Hepatic stellate cell (primary cell): ENCODE measurements around the gene PINLYP.
"Not testable (repeated sequence)": the region's sequence is repeated elsewhere in the genome, so short reads cannot be mapped to it uniquely, and the experiment has no call there.

Source experiments
- DNase-seq: peaks from one replicate; pipeline ENCODE4 v3.0.0; 2011; ENCODE audit warnings: low spot score

Gene PINLYP

DNA sequence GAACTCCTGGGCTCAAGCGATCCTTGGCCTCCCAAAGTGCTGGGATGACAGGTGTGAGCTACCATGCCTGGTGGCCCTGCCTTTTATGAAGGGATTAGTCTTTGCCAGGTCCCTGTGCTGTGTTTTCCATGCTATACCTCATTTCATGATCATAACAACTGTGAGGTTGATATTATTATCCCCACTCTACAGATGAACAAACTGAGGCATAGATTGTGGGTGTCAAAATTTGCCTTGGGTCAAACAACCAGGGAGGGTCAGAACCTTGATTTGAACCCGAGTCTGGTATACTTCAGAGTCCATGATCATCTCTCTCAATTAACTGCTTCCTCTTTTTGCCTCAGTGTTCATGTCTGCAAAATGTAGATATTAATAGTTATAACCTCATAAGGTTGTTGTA, 6.9 kb downstream of the PINLYP start:
- no peak for DNase-seq

DNA sequence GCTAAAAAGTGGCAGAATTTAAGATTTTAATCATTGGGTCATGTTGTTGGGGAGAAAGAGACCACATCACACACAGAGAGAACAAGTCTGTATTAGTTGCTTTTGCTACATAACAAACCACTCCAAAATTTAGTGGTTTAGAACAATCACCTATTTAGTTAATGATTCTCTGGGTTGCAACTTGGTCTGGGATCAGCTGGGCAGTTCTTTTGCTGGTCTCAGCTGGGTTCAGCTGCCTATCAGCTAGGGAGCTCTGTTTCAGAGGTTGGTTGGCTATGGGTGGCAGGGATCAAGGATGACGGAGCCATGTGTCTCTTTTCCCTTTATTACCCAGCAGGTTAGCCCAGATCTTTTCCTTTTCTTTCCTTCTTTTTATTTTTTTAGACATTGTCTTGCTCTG, 8.9 kb downstream of the PINLYP start:
- no peak for DNase-seq

DNA sequence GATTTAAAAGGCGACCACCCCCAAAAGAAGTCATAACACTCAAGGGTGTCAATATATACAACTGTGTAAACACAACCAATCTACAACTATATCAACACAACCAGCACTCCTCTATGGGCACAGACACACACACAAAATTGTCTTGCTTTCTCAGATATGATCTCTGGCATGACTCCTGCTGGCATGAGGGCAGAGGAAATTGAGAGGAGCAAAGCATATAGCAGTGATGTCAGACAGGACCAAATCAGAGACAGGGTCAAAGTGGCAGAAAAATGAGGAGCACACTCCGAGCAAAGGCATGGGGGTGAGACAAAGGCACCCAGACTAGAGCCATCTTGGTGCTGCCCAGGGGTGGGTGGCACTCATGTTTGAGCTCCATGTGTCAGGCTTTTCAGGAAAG, 10.7 kb downstream of the PINLYP start:
- no peak for DNase-seq

DNA sequence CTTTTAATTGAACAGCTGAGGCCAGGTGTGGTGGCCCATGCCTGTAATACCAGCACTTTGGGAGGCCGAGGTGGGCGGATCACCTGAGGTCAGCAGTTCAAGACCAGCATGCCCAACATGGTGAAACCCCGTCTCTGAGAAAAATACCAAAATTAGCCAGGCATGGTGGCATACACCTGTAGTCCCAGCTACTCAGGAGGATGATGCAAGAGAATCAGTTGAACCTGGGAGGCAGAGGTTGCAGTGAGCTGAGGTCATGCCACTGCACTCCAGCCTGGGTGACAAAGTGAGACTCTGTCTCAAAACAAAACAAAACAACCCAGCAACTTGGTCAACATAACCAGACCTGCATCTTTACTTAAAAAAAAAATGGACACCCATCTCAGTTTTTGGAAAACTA, 11.4 kb downstream of the PINLYP start:
- DNase-seq, result not testable (repeated sequence)

DNA sequence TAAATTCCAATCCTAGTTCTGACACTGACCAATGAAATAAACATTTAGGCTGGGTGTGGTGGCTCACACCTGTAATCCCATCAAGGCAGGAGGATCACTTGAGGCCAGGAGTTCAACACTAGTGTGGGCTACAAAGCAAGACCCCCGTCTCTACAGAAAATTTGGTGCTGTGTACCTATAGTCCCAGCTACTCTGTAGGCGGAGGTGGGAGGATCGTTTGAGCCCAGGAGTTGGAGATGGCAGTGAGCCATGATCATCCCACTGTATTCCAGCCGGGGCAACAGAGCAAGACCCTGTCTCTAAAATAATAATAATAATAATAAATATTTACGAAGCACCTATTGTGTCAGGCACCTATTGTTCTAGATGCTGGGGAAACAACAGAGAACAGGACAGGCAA, 13.7 kb downstream of the PINLYP start:
- DNase-seq, result no peak

DNA sequence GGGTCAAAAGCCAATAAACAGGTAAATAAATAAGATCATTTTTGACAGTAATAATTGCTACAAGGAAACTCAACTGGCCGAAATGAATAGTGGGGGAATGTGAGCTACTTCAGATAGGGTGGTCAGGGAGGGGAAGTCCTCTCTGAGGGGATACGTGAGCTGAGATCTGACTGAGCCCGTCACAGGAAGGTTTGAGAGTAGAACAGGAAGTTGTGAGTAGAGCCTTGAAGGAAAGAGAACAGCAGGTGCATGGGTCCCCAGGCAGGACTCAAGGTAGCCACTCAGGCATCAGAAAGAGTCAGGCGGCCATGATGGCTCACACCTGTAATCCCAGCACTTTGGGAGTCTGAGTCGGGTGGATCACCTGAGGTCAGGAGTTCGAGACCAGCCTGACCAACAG, 14.1 kb downstream of the PINLYP start:
- no peak for DNase-seq

DNA sequence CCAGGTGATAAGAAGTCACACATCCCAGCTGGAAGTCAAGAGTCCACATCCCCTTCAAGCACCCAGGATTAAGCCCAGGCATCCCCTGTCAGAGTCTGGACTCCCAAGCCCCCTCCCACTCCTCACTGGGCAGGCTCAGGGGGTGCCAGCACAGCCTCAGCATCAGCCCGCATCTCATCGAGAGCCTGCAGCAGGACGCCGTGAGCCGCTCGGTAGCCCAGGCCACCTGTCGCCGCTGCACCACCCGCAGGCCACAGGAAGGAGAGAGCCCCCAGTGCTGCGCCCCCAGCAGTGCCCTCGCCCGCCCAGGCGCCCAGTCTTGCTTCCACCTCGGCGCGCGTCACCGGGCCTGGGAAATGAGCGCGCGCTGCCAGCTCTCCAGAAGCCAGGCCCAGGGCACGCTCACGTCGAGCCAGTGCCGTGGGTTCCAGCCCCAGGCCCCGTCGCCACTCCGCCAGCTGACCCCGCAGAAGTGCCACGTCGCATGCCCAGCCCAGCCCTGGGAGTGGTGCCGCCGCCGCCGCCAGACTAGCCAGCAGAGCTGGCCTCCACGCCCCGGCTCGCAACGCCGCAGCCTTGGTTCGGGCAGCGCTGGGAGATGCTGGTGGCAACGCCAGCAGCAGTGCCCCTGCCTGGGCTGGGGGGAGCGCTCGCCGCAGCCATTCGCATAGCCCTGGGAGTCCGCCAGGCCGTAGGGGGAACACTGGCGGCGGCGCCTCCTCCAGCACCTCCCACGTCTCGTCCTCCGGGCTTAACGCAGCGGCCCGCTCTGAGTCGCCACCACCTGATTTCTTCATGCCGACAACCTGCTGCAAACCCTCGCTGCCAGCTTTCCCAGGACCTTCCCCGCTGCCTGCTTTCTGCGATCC, 16.5 kb downstream of the PINLYP start:
- DNase-seq, result no peak

DNA sequence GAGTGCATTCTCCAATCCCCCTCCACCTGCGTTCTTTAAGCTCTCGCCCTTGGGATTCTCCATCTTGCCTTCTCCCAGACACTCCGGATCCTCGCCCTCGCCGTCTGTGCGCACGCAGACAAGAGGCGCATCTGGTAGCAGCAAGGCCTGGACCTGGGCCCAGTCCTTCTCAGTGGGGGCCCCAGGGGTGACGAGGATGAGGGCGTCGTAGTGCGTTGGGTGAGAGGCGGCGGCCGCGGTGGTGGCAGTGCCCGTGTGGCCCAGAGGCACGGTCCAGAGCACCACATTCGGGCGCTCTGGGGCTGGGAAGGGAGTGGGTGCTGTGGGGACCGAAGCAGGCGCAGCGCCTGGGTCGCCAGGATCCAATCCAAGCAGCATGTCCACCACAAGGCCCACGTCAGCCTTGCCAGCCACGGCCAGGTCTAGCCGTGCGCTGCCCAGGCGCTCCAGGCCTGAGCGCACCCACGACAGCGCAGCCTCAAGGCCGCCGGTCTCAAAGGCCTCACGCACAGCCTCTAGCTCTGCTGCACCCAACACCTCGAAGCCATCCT, 17.3 kb downstream of the PINLYP start:
- no peak for DNase-seq

DNA sequence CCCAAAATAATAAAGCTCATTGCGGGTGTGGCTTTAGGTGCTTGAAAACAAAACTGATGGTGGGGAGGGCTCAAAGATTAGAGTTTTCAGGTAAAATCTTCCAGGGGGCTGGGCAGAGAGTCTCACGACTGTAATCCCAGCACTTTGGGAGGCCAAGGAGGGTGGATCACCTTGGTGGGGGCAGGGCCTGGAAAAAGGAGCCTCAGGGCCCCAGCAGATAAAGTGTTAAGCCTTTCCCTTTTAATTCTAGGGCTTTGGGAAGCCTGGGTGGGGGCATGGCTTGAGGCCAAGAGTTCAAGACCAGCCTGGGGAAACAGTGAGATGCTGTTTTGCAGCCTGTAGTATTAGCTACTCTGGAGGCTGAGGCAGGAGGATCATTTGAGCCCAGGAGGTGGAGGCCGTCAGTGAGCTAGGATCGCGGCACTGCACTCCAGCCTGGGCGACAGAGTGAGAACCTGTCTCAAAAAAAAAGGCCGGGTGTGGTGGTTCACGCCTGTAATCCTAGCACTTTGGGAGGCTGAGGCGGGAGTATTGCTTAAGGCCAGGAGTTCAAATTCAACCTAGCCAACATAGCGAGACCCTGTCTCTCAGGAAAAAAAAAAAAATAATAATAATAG, 18.6 kb downstream of the PINLYP start:
- no peak for DNase-seq

DNA sequence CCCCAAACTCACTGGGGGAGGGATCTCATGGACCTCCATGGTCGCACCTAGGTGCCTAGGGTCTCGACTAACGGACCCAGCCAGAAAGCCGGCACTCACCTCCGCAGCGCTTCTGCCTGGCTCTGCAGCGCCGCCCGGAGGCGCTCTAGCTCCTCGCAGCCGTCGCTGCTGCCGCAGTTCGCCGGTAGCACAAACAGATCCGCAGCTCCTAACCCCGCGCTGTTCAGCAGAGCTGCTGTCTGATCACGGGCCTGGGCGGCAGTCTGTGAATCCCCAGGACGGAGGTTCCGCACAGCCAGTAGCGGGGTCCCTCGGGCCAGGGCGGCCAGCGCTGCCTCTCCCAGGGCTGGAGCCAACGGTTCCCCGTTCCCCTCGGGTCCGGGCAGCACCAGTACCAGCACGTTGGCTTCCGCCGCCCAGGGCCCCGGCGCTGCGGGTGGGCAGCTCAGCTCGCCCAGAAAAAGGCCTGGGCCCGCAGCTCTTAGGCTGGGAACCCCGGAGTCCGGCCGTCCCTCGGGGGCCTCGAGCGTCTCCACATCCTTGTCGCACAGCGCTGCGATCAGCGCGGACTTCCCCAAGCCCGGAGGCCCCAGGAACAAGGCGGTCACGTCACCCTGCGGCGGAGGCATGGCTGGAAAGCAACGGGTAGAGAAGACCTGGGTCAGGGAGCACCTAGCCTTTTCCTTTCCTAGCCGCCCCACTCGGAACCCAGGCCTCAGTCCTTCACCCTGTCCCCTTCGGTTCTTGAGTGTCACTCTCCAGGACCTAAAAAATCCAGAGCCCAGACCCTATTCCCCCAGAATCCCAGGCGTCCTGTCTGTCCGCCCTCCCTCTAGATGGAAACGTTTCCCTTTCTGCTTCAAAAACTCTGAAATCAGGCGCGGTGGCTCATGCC, 19.4 kb downstream of the PINLYP start:
- peak; percentile 49 for DNase-seq

DNA sequence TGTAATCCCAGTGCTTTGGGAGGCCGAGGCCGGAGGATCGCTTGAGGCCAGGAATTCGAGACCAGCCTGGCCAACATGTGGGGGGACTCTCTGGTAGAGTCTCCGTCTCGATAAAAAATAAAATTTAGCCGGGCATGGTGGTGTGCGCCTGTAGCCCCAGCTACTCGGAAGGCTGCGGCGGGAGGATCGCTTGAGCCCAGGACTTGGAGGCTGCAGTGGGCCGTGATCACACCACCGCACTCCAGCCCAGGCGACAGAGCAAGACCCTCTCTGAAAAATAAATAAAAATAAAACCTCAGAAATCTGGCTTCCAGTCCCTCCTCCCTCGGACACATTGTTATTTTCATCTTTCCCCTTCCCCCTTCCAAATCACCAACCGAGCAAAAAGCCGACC, 20.0 kb downstream of the PINLYP start:
- DNase-seq, result no peak

DNA sequence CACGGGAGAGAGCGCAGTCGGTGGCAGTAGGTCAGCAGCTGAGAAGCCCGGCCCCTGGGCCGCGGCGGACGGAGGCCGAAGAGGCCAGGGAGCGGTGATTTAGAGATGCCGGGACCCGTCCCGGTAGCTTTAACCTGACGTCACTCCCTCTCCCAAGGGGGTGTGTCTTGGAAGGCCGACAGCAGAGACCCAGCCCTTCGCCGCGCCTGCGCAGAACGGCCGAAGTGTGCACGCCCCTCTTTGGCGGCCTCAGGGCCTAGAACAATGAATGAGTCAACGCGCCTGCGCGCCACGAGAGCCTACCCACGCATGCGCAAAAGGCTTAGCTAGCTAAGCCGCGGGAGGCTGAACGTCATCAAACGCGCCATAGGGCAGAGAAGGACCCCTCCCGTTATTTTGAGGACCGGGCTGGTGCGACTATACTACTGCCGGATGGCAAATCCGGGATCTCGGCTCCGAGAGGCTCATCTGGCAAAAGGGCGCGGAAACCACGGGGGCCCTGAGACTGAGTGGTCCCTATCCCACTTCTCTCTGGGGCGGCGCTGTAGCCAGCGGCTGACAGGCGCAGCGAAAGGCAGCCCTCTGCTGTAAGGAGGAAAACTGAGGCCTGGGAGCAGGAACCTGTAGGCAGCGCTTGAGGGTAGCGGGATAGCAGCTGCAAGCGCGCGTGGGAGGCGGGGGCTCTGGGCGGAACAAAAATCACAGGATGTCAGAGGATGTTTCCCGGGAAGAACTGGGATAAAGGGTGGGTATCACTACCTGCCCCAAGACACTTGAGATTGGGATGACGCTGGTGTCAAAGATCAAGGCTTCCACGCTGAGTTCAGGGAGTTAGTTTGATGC, 20.6 kb downstream of the PINLYP start, which contains the start of the genes IRGQ and ZNF576:
TSS of gene IRGQ (minus strand) at position 136 of the 843 bp plus-strand sequence. CDS start 796 bp downstream, outside the sequence.
TSS of gene ZNF576 (plus strand) at position 597 of the 843 bp plus-strand sequence. CDS start 514 bp downstream, outside the sequence.
- peak; percentile 100 for DNase-seq

DNA sequence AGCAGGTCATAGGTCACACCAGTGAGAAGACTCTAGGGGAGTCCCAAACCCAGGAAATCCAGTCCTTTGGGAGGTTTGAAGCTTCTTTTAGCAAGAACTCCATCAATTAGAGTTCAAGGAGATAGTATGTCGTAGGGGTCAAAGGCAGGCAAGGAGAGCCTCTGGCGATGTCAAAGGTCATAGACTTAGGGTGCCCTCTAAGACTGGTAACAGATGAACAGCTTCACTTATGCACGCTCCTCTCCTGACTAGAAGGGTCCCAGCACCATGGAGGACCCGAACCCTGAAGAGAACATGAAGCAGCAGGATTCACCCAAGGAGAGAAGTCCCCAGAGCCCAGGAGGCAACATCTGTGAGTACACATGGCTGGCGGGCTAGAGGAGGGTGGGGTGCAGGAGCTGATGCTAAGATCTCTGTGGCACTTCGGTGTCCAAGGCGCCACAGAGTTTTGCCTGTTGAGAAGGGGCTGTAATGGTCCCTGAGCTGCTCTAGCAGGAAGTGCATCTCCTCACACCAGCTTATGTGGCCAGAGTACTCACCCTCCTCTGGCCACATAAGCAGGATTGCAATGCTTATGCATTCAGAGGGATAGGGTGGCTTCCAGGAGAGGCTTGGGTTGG, 21.4 kb downstream of the PINLYP start:
- no peak for DNase-seq

DNA sequence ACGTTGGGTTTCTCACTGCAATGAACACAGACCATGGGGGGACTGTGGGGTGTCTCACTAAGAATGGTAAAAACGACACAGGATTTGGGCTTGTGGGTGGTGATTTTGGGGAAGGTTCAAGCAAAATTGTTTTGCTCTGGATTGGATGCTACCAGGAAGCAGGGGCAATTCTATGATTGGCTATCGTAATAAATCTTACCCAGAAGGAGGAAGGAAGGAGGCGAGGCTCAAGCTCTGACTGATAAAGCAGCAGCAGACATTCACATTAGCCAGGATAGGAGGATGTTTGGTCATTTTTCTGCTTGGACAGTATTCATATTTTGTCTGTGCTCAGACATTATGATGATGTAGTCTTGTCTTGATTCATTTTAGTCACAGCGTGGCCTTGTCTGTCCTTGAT, 22.3 kb downstream of the PINLYP start:
- no peak for DNase-seq

DNA sequence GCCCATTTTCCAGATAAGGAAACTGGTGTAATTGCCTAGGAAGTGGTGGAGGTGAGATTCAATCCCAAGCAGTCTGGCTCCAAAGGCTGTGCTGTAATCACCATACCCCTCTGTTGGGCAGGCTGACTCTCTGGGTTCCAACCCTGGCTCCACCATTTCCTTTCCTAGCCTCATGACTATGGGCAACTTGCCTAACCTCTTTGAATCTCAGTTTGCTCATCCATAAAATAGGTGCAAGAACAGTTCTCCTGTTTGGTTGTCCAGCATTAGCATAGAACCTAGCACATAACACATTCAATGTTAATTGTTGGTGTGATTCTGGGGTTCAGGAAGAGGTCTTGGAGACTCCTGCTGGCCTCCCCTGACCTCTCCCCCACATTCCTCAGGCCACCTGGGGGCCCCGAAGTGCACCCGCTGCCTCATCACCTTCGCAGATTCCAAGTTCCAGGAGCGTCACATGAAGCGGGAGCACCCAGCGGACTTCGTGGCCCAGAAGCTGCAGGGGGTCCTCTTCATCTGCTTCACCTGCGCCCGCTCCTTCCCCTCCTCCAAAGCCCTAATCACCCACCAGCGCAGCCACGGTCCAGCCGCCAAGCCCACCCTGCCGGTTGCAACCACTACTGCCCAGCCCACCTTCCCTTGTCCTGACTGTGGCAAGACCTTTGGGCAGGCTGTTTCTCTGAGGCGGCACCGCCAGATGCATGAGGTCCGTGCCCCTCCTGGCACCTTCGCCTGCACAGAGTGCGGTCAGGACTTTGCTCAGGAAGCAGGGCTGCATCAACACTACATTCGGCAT, 23.0 kb downstream of the PINLYP start:
- no peak for DNase-seq

DNA sequence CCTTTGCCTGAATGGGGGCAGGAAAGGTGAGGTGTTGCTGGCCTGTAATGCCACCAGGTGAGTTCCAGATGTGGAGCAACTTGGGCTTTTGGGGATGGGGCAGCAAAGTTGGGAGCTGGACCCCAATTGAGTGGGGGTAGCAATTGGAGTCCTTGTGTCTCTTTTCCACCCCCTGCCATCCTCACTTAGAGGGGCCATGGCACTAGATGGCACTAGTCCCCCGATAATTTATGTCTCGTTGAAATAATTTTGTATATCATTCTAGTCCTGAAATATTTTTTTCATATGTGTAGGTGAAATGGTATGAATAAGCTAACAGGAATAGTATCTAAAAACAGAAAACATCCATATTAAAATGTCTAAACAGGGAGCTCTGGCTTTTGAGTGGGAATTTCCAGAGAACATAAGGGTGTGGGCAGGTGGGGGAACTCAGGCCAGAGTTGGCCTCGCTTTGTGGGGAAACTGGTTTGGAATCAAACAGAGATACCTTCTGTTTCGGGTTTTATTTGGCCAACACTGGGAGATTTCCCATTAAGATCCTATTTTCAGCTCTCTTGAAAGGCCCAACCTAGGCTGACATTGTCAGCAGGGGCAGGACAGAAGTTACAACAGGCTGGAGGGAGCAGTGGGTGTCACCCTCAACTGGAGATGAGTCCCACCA, 24.2 kb downstream of the PINLYP start:
- no peak for DNase-seq

DNA sequence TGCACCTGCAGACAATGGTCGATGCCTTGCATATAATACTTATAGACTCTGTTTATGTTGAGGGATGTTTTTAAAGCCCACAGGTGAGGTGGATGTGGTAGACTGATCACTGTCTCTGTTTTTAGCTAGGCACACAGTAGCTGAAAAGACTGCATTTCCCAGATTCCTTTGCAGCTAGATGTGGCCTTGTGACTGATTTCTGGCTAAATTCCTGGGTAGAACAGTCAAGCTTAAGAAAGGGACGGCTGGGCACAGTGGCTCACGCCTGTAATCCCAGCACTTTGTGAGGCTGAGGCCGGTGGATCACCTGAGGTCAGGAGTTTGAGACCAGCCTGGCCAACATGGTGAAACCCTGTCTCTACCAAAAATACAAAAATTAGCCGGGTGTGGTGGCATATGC, 24.7 kb downstream of the PINLYP start:
- DNase-seq, result not testable (repeated sequence)

DNA sequence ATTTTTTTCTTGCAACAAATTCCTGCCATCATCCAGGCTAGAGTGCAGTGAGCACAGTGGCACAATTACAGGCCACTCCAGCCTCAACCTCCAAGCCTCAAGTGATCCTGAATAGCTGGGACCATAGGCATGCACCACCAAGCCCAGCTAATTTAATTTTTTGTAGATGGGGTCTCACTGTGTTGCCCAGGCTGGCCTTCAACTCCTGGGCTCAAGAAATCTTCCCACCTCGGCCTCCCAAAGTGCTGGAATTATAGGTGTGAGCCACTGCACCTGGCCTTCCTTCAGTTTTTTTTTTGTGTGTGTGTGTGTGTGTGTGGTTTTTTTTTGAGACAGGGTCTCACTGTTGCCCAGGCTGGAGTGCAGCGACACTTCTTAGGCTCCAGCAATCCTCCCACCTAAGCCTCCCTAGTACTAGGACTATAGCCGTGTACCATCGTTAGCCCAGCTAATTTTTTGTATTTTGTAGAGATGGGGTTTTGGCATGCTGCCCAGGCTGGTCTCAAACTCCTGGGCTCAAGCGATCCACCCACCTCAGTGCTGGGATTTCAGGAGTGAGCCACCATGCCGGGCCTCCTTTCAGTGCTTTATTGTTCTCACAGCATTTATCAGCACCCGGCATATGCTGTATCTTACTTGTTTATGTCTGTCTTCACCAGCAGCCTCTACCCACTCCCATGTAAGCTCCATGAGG, 30.4 kb downstream of the PINLYP start:
- no peak for DNase-seq
